Mucosa of stomach (tissue), 1 donor: ENCODE data around the gene ZBTB7A.

ENCODE experiments used
- H3K27me3 ChIP-seq: one replicate; pipeline ENCODE4 v1.7.0; 2013; ENCODE audit warnings: mild to moderate bottlenecking, low read length; ENCODE audit not compliant: control insufficient read depth, insufficient read depth
- H3K36me3 ChIP-seq: one replicate; pipeline ENCODE4 v1.7.0; 2013; ENCODE audit warnings: low read length; ENCODE audit not compliant: control insufficient read depth, insufficient read depth
- H3K4me1 ChIP-seq: one replicate; pipeline ENCODE4 v1.7.0; 2013; ENCODE audit warnings: mild to moderate bottlenecking, low read length; ENCODE audit not compliant: control insufficient read depth, insufficient read depth
- H3K4me3 ChIP-seq: one replicate; pipeline ENCODE4 v1.7.0; 2013; ENCODE audit warnings: low read length
- H3K9ac ChIP-seq: one replicate; pipeline ENCODE4 v1.7.0; 2013; ENCODE audit warnings: mild to moderate bottlenecking, low read length, moderate library complexity
- H3K9me3 ChIP-seq: one replicate; pipeline ENCODE4 v1.7.0; 2013; ENCODE audit warnings: mild to moderate bottlenecking, low read length, moderate library complexity; ENCODE audit not compliant: control insufficient read depth
- donor health status: Pancreatic carcinoma.

Gene ZBTB7A

GRCh38 chr19:4062419-4063368, 4.0 kb downstream of the ZBTB7A start:
- peaks cover 63% of the 10 kb centered on the region for H3K4me1 ChIP-seq
- H3K36me3 ChIP-seq = no peaks in the 10 kb centered on the region
- H3K9me3 ChIP-seq = no peaks in the 10 kb centered on the region
- no peaks in the 10 kb centered on the region for H3K27me3 ChIP-seq
- peak overlapping the region; percentile 26 for H3K4me3 ChIP-seq
- H3K9ac ChIP-seq = peak overlapping the region; percentile 90

- peaks cover 65% of the 10 kb centered on the region for H3K4me1 ChIP-seq
- H3K4me3 ChIP-seq = peak overlapping the region; percentile 27
- no peaks in the 10 kb centered on the region for H3K36me3 ChIP-seq
Measured at GRCh38 chr19:4061683-4062418, 4.8 kb downstream of the ZBTB7A start.

GRCh38 chr19:4061178-4061682, 5.5 kb downstream of the ZBTB7A start:
- H3K4me3 ChIP-seq = peak overlapping the region; percentile 27
- H3K4me1 ChIP-seq = peaks cover 65% of the 10 kb centered on the region
- H3K27me3 ChIP-seq = no peaks in the 10 kb centered on the region
- H3K9ac ChIP-seq = peak overlapping the region; percentile 90
- H3K9me3 ChIP-seq = no peaks in the 10 kb centered on the region
- H3K36me3 ChIP-seq = no peaks in the 10 kb centered on the region

More at GRCh38 chr19:4061683-4062418, 4.8 kb downstream of the ZBTB7A start:
- no peaks in the 10 kb centered on the region for H3K9me3 ChIP-seq
- H3K9ac ChIP-seq = peak overlapping the region; percentile 90
- no peaks in the 10 kb centered on the region for H3K27me3 ChIP-seq

- peak overlapping the region; percentile 27 for H3K4me3 ChIP-seq
- no peaks in the 10 kb centered on the region for H3K36me3 ChIP-seq
- H3K27me3 ChIP-seq = no peaks in the 10 kb centered on the region
- H3K4me1 ChIP-seq = peaks cover 69% of the 10 kb centered on the region
- peak overlapping the region; percentile 90 for H3K9ac ChIP-seq
- no peaks in the 10 kb centered on the region for H3K9me3 ChIP-seq
Measured at GRCh38 chr19:4060621-4061177, 6.0 kb downstream of the ZBTB7A start.

GRCh38 chr19:4059891-4060620, 6.6 kb downstream of the ZBTB7A start:
- no peaks in the 10 kb centered on the region for H3K36me3 ChIP-seq
- peak overlapping the region; percentile 90 for H3K9ac ChIP-seq
- no peaks in the 10 kb centered on the region for H3K9me3 ChIP-seq
- H3K4me3 ChIP-seq = peak overlapping the region; percentile 27
- peaks cover 69% of the 10 kb centered on the region for H3K4me1 ChIP-seq
- no peaks in the 10 kb centered on the region for H3K27me3 ChIP-seq

GRCh38 chr19:4059453-4059871, 7.2 kb downstream of the ZBTB7A start:
- no peaks in the 10 kb centered on the region for H3K27me3 ChIP-seq
- peaks cover 69% of the 10 kb centered on the region for H3K4me1 ChIP-seq
- no peak overlapping the region for H3K4me3 ChIP-seq
- H3K9me3 ChIP-seq = no peaks in the 10 kb centered on the region
- H3K9ac ChIP-seq = peak overlapping the region; percentile 90
- no peaks in the 10 kb centered on the region for H3K36me3 ChIP-seq

- Histone ChIP-seq H3K9me3 (no peaks in the 10 kb centered on the region), H3K36me3 (peaks cover 2% of the 10 kb centered on the region), H3K27me3 (no peaks in the 10 kb centered on the region), H3K4me3 (peak overlapping the region; percentile 26), H3K4me1 (peaks cover 69% of the 10 kb centered on the region), H3K9ac (peak overlapping the region; percentile 90)
Measured at GRCh38 chr19:4058693-4059452, 7.8 kb downstream of the ZBTB7A start.

GRCh38 chr19:4057931-4058692, 8.6 kb downstream of the ZBTB7A start:
- Histone ChIP-seq H3K9ac (peak overlapping the region; percentile 90), H3K27me3 (no peaks in the 10 kb centered on the region), H3K4me3 (peak overlapping the region; percentile 26), H3K36me3 (peaks cover 10% of the 10 kb centered on the region), H3K9me3 (no peaks in the 10 kb centered on the region), H3K4me1 (peaks cover 69% of the 10 kb centered on the region)

- peaks cover 62% of the 10 kb centered on the region for H3K4me1 ChIP-seq
- H3K9me3 ChIP-seq = no peaks in the 10 kb centered on the region
- peaks cover 19% of the 10 kb centered on the region for H3K36me3 ChIP-seq
- no peak overlapping the region for H3K9ac ChIP-seq
- H3K27me3 ChIP-seq = no peaks in the 10 kb centered on the region
- H3K4me3 ChIP-seq = no peak overlapping the region
Measured at GRCh38 chr19:4055209-4055552, 11.5 kb downstream of the ZBTB7A start.

GRCh38 chr19:4054441-4055208, 12.1 kb downstream of the ZBTB7A start:
- Histone ChIP-seq H3K9me3 (no peaks in the 10 kb centered on the region), H3K36me3 (peaks cover 19% of the 10 kb centered on the region), H3K9ac (no peak overlapping the region), H3K4me1 (peaks cover 62% of the 10 kb centered on the region), H3K4me3 (no peak overlapping the region), H3K27me3 (no peaks in the 10 kb centered on the region)
